GM18517 (cell line): ENCODE data around the gene F2.

Experiments used
- ATAC-seq: cut with Tn5 transposase; IDR thresholded peaks from one replicate; pipeline ENCODE4 v1.9.1; 2021; ENCODE audit warnings: mild to moderate bottlenecking, moderate library complexity; ENCODE audit not compliant: unreplicated experiment

The F2 gene

GRCh38 chr11:46738887-46739286 lies 19.9 kb downstream of the F2 start:
- ATAC-seq = no peak

GRCh38 chr11:46741600-46742484 lies 22.8 kb downstream of the F2 start:
- ATAC-seq = no peak

- ATAC-seq = no peak
Observed at GRCh38 chr11:46743043-46743442, 24.0 kb downstream of the F2 start.

GRCh38 chr11:46743693-46744339 lies 24.8 kb downstream of the F2 start:
- ATAC-seq = no peak

DNA sequence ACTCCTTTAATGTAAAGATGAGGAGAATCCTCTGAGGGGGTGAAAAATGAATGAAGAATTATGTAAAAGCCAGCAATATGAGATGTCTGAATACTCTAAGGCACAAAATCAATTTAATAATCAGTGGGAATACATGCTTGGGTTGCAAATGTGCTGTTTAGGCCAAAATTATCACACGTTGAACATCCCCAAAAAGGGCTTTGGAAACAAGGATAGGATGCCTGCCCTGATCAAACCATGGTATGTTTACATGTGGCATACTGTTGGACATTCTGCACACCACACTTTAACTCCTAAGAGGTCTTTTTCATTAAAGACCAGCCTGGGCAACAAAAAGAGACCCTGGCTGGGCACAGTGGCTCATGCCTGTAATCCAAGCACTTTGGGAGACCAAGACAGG lies 26.3 kb downstream of the F2 start:
- no peak for ATAC-seq

- no peak for ATAC-seq
Observed at GRCh38 chr11:46745995-46746394, 27.0 kb downstream of the F2 start.

DNA sequence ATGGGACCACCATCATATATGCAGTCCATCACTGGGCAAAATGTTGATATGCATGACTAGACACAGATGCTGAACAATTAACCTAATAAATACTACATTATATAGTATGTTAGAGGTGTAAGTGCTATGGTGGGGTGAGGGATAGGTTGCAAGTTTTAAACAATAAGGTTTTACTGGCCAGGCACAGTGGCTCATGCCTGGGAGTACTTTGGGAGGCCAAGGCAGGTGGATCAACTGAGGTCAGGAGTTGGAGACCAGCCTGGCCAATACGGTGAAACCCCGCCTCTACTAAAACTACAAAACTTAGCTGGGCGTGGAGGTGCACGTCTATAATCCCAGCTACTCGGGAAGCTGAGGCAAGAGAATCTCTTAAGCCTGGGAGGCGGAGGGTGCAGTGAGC lies 28.1 kb downstream of the F2 start:
- ATAC-seq = no peak

DNA sequence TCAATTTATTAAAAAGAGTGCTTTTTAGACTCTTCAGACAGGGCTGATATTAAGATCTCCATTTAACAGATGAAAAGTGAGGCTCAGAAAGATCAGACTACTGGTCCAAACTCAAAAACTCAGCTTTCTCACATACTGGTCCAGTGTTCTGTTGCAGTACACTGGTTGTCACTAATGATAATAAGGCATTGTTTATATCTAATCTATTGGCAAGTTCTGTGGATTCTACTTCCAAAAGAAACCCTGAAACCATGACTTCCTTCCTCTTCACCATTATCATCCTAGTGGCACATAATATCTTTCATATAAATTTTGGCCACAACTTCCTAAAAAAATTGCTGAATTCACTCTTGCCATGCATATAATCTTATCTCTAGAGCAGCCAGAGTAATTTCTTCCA lies 36.9 kb downstream of the F2 start:
- no peak for ATAC-seq

DNA sequence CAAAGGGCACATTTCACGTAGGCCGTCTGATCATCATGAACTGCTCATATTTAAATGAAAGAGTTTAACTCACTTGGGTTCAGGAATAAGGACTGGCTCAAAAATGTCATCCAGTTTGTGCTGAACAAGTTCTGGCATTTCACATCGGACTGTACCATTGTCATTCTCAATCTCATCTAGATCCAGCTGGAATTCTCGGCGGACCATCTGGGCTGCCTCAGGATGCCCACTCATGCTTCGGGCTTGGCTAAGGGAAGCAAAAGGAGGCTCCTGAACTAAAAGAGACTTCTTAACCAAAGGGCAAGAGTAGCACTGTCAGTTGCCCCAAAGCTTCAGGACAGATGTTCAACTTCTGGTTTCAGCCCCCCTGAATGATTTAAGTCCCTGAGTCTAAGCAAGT lies 40.2 kb downstream of the F2 start:
- no peak for ATAC-seq

- ATAC-seq = no peak
Observed at GRCh38 chr11:46760429-46761128, 41.6 kb downstream of the F2 start.

DNA sequence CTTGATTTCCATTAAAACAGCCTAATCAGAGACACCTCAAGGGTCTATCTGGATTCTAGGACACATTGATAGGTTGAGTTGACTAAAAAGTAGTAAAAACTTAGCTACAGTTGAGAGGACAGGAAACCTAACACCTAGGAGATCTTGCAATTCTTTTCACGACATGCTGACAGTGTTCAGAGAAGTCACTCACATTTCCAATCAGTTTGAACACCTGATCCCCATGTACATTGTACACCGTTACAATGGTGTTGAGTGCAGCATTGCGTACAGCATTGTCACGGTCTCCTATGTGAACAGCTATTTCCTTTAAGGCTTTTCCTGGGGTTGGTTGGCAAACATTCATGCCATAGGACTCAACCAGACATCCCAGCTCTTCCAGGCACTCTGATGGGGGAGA lies 42.8 kb downstream of the F2 start:
- ATAC-seq = no peak

GRCh38 chr11:46762248-46762647 lies 43.2 kb downstream of the F2 start:
- ATAC-seq = no peak

- ATAC-seq = no peak
Observed at GRCh38 chr11:46766656-46767055, 47.6 kb downstream of the F2 start.

GRCh38 chr11:46769636-46770221 lies 50.7 kb downstream of the F2 start:
- no peak for ATAC-seq

- no peak for ATAC-seq
Observed at GRCh38 chr11:46776878-46777277, 57.9 kb downstream of the F2 start.

DNA sequence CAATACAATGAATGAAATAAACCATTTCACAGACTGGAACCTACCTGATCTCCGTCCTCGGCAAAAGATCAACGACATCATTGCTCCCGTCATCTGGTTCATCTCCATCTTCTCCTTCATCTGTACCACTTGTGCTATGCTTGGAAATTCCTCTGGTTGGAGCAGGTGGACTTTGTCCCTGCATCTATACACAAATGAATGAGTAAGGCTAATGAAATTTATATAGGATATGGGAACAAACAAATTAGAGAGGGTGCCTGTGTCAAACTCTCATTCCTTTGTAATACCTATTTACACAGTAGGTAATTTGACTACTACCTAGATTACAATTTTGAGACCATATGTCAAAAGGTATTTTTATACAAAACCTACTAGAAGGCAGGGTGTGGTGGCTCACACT lies 59.4 kb downstream of the F2 start:
- ATAC-seq = no peak
